ENCODE data around the gene PTCH2.

The PTCH2 gene

GRCh38 chr1:44855742-44856141 lies 12.7 kb upstream of the PTCH2 start:
- CTCF ChIA-PET, result no interaction called here
- POLR2A ChIA-PET, result no interaction called here
- Histone ChIP-seq H3K4me3 (ENCODE audit: low read depth, low read length) (no peak overlapping the region), H3K36me3 (ENCODE audit: control insufficient read depth in 2 of 2, insufficient read depth in 1 of 2, low read length in 2 of 2) (peaks cover 0 to 34% of the 10 kb centered on the region in 2 experiments; a peak in 2 of 3 replicates), H3K4me1 (ENCODE audit: control insufficient read depth, insufficient read depth, low read length) (no peaks in the 10 kb centered on the region), H3K27ac (ENCODE audit: extremely low read depth, low read depth, low read length) (no peak overlapping the region), H3K9me3 (ENCODE audit: control insufficient read depth, insufficient read depth, low read depth, low read length) (no peaks in the 10 kb centered on the region)
- no peak for TF ChIP-seq ZNF157 (tag by site-specific recombination; IDR thresholded peaks at IDR 0.05)
- TF ChIP-seq ZNF19 (tag by site-specific recombination; IDR thresholded peaks at IDR 0.05; ENCODE audit: low read depth), result no peak
- no peak for TF ChIP-seq MYNN (tag by site-specific recombination; IDR thresholded peaks at IDR 0.05; ENCODE audit: borderline replicate concordance)
- no peak for TF ChIP-seq ZXDB (tag by site-specific recombination; IDR thresholded peaks at IDR 0.05)

- no peak for TF ChIP-seq ZNF548 (tag by site-specific recombination; IDR thresholded peaks at IDR 0.05)
- no peak for TF ChIP-seq ZNF624 (tag by site-specific recombination; IDR thresholded peaks at IDR 0.05)
- TF ChIP-seq ZNF211 (tag by site-specific recombination; IDR thresholded peaks at IDR 0.05; ENCODE audit: low read depth), result no peak
- TF ChIP-seq ZNF660 (tag by site-specific recombination; IDR thresholded peaks at IDR 0.05), result no peak
- no peak for TF ChIP-seq ZNF473 (tag by site-specific recombination; IDR thresholded peaks at IDR 0.05)
- TF ChIP-seq ZNF274 (IDR thresholded peaks at IDR 0.05; ENCODE audit: low read length), result no peak
- no peak for TF ChIP-seq ZNF274 (tag by site-specific recombination; IDR thresholded peaks at IDR 0.05; ENCODE audit: borderline replicate concordance)
- no peak for TF ChIP-seq ZNF121 (tag by site-specific recombination; IDR thresholded peaks at IDR 0.05)
- TF ChIP-seq ZNF112 (tag by site-specific recombination; IDR thresholded peaks at IDR 0.05), result no peak
- TF ChIP-seq ZNF214 (tag by site-specific recombination; IDR thresholded peaks at IDR 0.05; ENCODE audit: borderline replicate concordance), result no peak
- TF ChIP-seq ZFP41 (tag by site-specific recombination; IDR thresholded peaks at IDR 0.05; ENCODE audit: borderline replicate concordance), result no peak
- TF ChIP-seq ZNF221 (tag by site-specific recombination; IDR thresholded peaks at IDR 0.05; ENCODE audit: borderline replicate concordance), result no peak
- TF ChIP-seq ZSCAN4 (tag by site-specific recombination; IDR thresholded peaks at IDR 0.05), result no peak
- no peak for TF ChIP-seq ZNF155 (tag by site-specific recombination; IDR thresholded peaks at IDR 0.05)
- no peak for TF ChIP-seq GLIS2 (tag by site-specific recombination; IDR thresholded peaks at IDR 0.05)
- no peak for TF ChIP-seq ZBTB48 (tag by site-specific recombination; IDR thresholded peaks at IDR 0.05)
- no peak overlapping the region for H3K27ac ChIP-seq (ENCODE audit: extremely low read depth, low read depth, low read length)
- no peaks in the 10 kb centered on the region for H3K9me3 ChIP-seq (ENCODE audit: control insufficient read depth, insufficient read depth, low read depth, low read length)
- no peaks in the 10 kb centered on the region for H3K4me1 ChIP-seq (ENCODE audit: control insufficient read depth, insufficient read depth, low read length)
- ChIA-PET POLR2A (no interaction called here), CTCF (no interaction called here)
- H3K36me3 ChIP-seq (ENCODE audit: control insufficient read depth in 2 of 2, insufficient read depth in 1 of 2, low read length in 2 of 2), result peaks cover 0 to 42% of the 10 kb centered on the region in 2 experiments; a peak in 2 of 3 replicates
- no peak overlapping the region for H3K4me3 ChIP-seq (ENCODE audit: low read depth, low read length)
Observed at GRCh38 chr1:44854970-44855369, 11.9 kb upstream of the PTCH2 start.

- POLR2A ChIA-PET, result interaction anchor here (1.2 kb wide), 1 partner anchor 10 kb away, joined by 3 read pairs; the partner anchor contains the start of gene PTCH2
- Histone ChIP-seq H3K4me1 (ENCODE audit: control insufficient read depth, insufficient read depth, low read length) (no peaks in the 10 kb centered on the region), H3K36me3 (ENCODE audit: control insufficient read depth in 2 of 2, insufficient read depth in 1 of 2, low read length in 2 of 2) (peaks cover 0 to 39% of the 10 kb centered on the region in 2 experiments; a peak in 2 of 3 replicates), H3K27ac (ENCODE audit: extremely low read depth, low read depth, low read length) (no peak overlapping the region), H3K9me3 (ENCODE audit: control insufficient read depth, insufficient read depth, low read depth, low read length) (no peaks in the 10 kb centered on the region), H3K4me3 (ENCODE audit: low read depth, low read length) (no peak overlapping the region)
- CTCF ChIA-PET, result interaction anchor here (0.5 to 0.7 kb wide), 2 partner anchors 19 to 503 kb away, joined by 3 to 5 read pairs; no protein-coding TSS in a partner anchor
- TF ChIP-seq PBX3 (CRISPR knock-in tag; IDR thresholded peaks at IDR 0.05) (no peak), ZNF211 (tag by site-specific recombination; IDR thresholded peaks at IDR 0.05; ENCODE audit: low read depth) (no peak), ZNF624 (tag by site-specific recombination; IDR thresholded peaks at IDR 0.05) (no peak), TCF7L2 (IDR thresholded peaks at IDR 0.05; ENCODE audit: borderline replicate concordance, low read depth, low read length) (no peak), SETDB1 (IDR thresholded peaks at IDR 0.05; ENCODE audit: insufficient read length, low read length) (no peak), ZBTB1 (tag by site-specific recombination; IDR thresholded peaks at IDR 0.05) (no peak), SCRT1 (tag by site-specific recombination; IDR thresholded peaks at IDR 0.05; ENCODE audit: borderline replicate concordance) (no peak), ZNF514 (tag by site-specific recombination; IDR thresholded peaks at IDR 0.05) (no peak), ZNF473 (tag by site-specific recombination; IDR thresholded peaks at IDR 0.05) (no peak), ZBTB7A (tag by site-specific recombination; IDR thresholded peaks at IDR 0.05; ENCODE audit: low read depth) (no peak), ZNF16 (tag by site-specific recombination; IDR thresholded peaks at IDR 0.05; ENCODE audit: low read depth) (no peak), ZNF488 (tag by site-specific recombination; IDR thresholded peaks at IDR 0.05) (no peak), ZNF266 (tag by site-specific recombination; IDR thresholded peaks at IDR 0.05; ENCODE audit: low read depth) (no peak), ZNF426 (tag by site-specific recombination; IDR thresholded peaks at IDR 0.05) (no peak)
Observed at GRCh38 chr1:44853201-44853600, 10.1 kb upstream of the PTCH2 start.

All from HEK293 (cell line).